ENCODE data around the gene ZNF654. TPM values are rescaled to one million over a fixed set of nuclear protein-coding genes. Genes with fewer than 3 reads are reported as not detected.
A peak's percentile ranks its signal among the peaks of the same experiment; 100 is the strongest.

Gene ZNF654
- total RNA-seq, 1 experiment from 2014 or later: 25.0 TPM

DNA sequence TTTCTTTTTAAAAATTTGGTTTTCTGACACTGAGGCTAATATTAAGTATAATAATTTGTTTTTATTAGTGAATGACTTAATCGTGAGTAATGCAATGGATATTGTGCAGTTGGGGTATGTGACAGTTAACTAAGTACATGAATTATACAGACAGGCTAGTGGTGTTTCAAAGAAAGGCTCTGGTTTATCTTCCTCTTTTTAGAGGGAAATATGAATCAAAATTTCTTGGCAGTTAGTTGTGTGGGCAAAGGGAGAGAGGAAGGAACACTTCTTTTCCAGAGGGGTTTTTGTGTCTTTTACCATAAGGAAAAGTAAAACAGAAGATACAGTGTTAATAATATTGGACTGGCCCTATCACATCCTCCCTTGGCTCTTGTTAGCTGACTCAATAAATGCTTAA, 2.7 kb downstream of the ZNF654 start:
- Histone ChIP-seq H3K4me1 (ENCODE audit: insufficient read depth, low read length, poor library complexity, severe bottlenecking) (peaks cover 15% of the 10 kb centered on the region), H3K27ac (ENCODE audit: low read depth, low read length, poor library complexity, severe bottlenecking) (peak overlapping the region; percentile 33), H3K4me3 (ENCODE audit: low read depth, low read length, poor library complexity, severe bottlenecking) (peak overlapping the region; percentile 94), H3K9me3 (ENCODE audit: low read depth, low read length, poor library complexity, severe bottlenecking) (peaks cover 5% of the 10 kb centered on the region), H3K36me3 (ENCODE audit: insufficient read depth, low read length, poor library complexity, severe bottlenecking) (peaks cover 23% of the 10 kb centered on the region), H3K27me3 (replicated peaks; ENCODE audit: insufficient read depth, low read depth, low read length, poor library complexity) (no peaks in the 10 kb centered on the region)
- TF ChIP-seq EZH2 (IDR thresholded peaks at IDR 0.05; ENCODE audit: borderline replicate concordance, low read depth, low read length, poor library complexity, severe bottlenecking): no peak
- TF ChIP-seq, protein P1, sequence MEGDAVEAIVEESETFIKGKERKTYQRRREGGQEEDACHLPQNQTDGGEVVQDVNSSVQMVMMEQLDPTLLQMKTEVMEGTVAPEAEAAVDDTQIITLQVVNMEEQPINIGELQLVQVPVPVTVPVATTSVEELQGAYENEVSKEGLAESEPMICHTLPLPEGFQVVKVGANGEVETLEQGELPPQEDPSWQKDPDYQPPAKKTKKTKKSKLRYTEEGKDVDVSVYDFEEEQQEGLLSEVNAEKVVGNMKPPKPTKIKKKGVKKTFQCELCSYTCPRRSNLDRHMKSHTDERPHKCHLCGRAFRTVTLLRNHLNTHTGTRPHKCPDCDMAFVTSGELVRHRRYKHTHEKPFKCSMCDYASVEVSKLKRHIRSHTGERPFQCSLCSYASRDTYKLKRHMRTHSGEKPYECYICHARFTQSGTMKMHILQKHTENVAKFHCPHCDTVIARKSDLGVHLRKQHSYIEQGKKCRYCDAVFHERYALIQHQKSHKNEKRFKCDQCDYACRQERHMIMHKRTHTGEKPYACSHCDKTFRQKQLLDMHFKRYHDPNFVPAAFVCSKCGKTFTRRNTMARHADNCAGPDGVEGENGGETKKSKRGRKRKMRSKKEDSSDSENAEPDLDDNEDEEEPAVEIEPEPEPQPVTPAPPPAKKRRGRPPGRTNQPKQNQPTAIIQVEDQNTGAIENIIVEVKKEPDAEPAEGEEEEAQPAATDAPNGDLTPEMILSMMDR (conservative IDR thresholded peaks at IDR 0.05; ENCODE audit: low read depth, low read length): no peak
- intact Hi-C loops (cut with micrococcal nuclease; ENCODE audit: unreplicated experiment): no loop called here
- BruUV-seq (replicated peaks): no TSS peak
- POLR2A ChIA-PET (ENCODE audit: low non-redundant PET): no interaction called here
- CTCF ChIA-PET: no interaction called here
- no peak for DNase-seq (ENCODE audit: low spot score)

DNA sequence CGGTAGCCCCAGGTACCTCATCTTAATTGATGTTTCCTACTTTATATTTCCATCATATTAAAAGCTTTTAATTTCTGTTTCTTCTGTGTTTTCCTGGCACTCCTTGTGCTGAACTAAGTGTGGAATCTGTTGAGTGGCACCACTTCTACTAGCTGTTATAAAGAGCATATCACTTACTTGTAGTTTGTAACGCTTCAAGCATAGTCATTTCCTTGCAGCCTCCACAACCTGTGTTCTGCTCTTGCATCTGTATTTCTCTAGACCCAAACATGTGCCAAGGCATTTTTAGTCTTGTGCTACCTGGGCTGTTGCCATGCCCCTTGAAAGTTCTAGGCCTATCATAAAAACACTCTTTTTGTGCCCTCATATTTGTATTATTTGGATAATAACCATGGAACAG, 16.0 kb downstream of the ZNF654 start:
- H3K27ac ChIP-seq (ENCODE audit: low read depth, low read length, poor library complexity, severe bottlenecking): no peak overlapping the region
- intact Hi-C loops (cut with micrococcal nuclease; ENCODE audit: unreplicated experiment): no loop called here
- no peaks in the 10 kb centered on the region for H3K4me1 ChIP-seq (ENCODE audit: insufficient read depth, low read length, poor library complexity, severe bottlenecking)
- H3K36me3 ChIP-seq (ENCODE audit: insufficient read depth, low read length, poor library complexity, severe bottlenecking): peaks cover 4% of the 10 kb centered on the region
- no peak for DNase-seq (ENCODE audit: low spot score)
- peaks cover 24% of the 10 kb centered on the region for H3K9me3 ChIP-seq (ENCODE audit: low read depth, low read length, poor library complexity, severe bottlenecking)
- no peaks in the 10 kb centered on the region for H3K27me3 ChIP-seq (replicated peaks; ENCODE audit: insufficient read depth, low read depth, low read length, poor library complexity)
- TF ChIP-seq EZH2 (IDR thresholded peaks at IDR 0.05; ENCODE audit: borderline replicate concordance, low read depth, low read length, poor library complexity, severe bottlenecking): no peak
- TF ChIP-seq, protein P1 (conservative IDR thresholded peaks at IDR 0.05; ENCODE audit: low read depth, low read length): no peak
- H3K4me3 ChIP-seq (ENCODE audit: low read depth, low read length, poor library complexity, severe bottlenecking): no peak overlapping the region
- BruUV-seq (replicated peaks): no TSS peak
- POLR2A ChIA-PET (ENCODE audit: low non-redundant PET): no interaction called here
- CTCF ChIA-PET: no interaction called here

DNA sequence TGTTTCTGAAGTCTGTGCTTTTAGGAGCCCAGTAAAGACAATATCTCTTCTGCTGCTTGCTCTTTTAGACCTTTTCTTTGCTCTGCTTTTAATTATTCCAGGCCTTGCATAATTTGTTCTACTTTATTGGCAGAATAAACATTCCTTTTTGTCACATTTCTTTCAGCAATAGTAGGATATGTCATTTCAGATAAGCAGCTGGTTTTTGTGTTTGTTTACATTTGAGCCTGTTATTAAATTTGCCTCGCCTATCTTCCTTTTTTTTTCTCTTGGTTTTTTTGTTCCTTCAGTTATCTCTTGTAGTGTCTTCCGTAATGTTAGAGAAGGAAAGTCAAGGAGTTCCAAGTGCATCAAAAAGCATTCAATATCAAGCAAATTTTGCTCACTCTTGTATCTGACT, 16.4 kb downstream of the ZNF654 start:
- Histone ChIP-seq H3K27ac (ENCODE audit: low read depth, low read length, poor library complexity, severe bottlenecking) (no peak overlapping the region), H3K9me3 (ENCODE audit: low read depth, low read length, poor library complexity, severe bottlenecking) (peaks cover 23% of the 10 kb centered on the region), H3K27me3 (replicated peaks; ENCODE audit: insufficient read depth, low read depth, low read length, poor library complexity) (no peaks in the 10 kb centered on the region), H3K4me3 (ENCODE audit: low read depth, low read length, poor library complexity, severe bottlenecking) (no peak overlapping the region), H3K36me3 (ENCODE audit: insufficient read depth, low read length, poor library complexity, severe bottlenecking) (peaks cover 4% of the 10 kb centered on the region), H3K4me1 (ENCODE audit: insufficient read depth, low read length, poor library complexity, severe bottlenecking) (no peaks in the 10 kb centered on the region)
- TF ChIP-seq, protein P1 (conservative IDR thresholded peaks at IDR 0.05; ENCODE audit: low read depth, low read length): no peak
- TF ChIP-seq EZH2 (IDR thresholded peaks at IDR 0.05; ENCODE audit: borderline replicate concordance, low read depth, low read length, poor library complexity, severe bottlenecking): no peak
- intact Hi-C loops (cut with micrococcal nuclease; ENCODE audit: unreplicated experiment): no loop called here
- ChIA-PET CTCF (no interaction called here), POLR2A (ENCODE audit: low non-redundant PET) (no interaction called here)
- BruUV-seq (replicated peaks): no TSS peak
- DNase-seq (ENCODE audit: low spot score): no peak

Data from A673 (cell line).